HG02970 (cell line): Measurements from ENCODE around the gene NXN.
"Not testable (repeated sequence)": the region's sequence is repeated elsewhere in the genome, so short reads cannot be mapped to it uniquely, and the experiment has no call there.

ENCODE experiments used
- ATAC-seq: cut with Tn5 transposase; IDR thresholded peaks from one replicate; pipeline ENCODE4 v1.9.1; 2021; ENCODE audit warnings: mild to moderate bottlenecking, moderate library complexity, moderate number of reproducible peaks; ENCODE audit not compliant: unreplicated experiment, low FRiP score

Gene NXN

GRCh38 chr17:805886-806285 is 173.7 kb downstream of the NXN start:
- ATAC-seq: not testable (repeated sequence)

- ATAC-seq: no peak
Measured at GRCh38 chr17:804541-805435, 174.8 kb downstream of the NXN start.

DNA sequence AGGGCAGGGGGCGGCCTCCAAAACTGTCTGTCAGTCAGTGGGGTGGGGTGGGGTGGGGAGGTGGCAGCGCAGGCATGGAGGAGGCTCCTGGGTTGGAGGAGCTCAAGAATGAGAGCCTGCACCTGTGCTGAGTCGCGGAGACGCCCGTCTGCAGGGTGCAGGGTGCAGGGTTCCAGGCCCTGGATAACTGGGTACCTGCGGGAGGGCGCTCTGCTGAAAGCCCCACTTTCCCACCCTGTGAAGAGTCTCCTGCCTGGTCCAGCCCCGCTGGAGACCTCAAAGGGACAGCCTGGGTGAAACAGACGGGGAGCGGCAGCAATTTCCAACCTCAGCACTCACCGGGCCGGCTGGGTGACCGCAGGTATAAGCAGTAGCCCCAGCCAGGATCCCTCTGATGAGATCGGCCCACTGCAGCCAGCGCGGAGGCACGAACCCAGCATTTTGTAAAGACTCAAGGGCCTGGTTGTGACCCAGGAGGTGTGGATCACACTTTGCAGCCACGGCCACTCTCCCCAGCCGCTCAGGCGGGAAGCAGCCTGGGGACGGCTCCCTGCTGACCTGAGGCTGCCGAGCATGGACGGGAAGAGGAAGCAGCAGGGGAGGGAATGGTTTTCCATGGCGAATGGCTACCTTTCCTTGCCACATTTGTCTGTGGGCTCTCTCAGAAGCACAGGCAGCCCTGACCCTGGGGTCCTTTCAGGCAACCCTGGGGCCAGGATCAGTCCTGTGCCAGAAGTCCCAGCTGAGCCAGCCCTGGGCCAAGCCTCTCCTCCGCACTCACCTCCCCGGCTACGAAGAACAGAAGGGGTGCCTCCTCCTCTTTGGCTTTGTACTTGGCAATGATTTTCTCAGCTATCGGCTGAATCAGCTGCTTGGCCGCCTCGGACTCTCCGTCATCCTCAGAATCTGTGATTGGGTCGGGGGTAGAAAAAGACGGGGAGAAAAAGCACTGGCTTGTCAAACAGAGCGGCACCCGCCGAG is 176.4 kb downstream of the NXN start:
- ATAC-seq: no peak

GRCh38 chr17:802481-802880 is 177.1 kb downstream of the NXN start:
- no peak for ATAC-seq

- no peak for ATAC-seq
Measured at GRCh38 chr17:801660-802059, 177.9 kb downstream of the NXN start.

DNA sequence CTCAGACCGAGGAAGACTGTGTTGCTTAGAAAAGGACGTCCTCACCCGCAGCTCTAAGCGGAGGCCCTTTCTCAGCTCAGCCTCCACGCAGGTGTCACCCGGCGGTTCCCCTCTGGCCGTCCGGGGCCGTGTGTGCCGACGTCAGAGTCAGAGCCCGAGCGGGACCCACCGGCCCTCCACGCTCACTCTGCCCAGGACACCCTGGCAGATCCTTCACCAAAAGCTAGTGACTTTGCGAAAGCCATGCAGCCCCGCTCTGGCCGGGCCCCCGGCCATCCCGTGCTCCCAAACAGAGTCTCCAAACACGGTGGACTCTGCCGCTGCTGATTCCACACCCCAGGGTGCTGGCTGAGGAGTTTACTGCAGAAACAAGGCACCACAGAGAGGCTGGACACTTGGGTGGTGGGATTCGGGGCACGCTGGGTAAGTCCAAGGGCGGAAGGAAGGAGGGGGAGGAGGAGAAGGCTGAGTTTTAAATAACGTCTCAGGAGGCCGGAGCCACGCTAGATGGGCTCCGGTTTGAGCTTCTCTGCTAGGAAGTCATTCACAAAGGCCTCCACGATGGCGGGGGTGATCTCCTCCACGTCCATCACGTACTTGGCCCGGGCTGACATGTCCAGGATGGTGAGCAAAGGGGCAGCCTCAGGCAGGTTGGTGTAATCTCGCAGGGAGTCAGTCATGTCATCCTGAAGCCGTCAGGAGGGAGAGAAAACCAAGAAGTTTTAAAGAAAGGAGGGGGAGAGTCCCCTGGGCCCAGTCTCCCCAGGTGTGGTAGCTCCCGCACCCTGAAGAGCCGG is 178.9 kb downstream of the NXN start:
- ATAC-seq: no peak

- no peak for ATAC-seq
Measured at GRCh38 chr17:799261-799660, 180.3 kb downstream of the NXN start.

GRCh38 chr17:798246-798645 is 181.3 kb downstream of the NXN start:
- ATAC-seq: no peak

DNA sequence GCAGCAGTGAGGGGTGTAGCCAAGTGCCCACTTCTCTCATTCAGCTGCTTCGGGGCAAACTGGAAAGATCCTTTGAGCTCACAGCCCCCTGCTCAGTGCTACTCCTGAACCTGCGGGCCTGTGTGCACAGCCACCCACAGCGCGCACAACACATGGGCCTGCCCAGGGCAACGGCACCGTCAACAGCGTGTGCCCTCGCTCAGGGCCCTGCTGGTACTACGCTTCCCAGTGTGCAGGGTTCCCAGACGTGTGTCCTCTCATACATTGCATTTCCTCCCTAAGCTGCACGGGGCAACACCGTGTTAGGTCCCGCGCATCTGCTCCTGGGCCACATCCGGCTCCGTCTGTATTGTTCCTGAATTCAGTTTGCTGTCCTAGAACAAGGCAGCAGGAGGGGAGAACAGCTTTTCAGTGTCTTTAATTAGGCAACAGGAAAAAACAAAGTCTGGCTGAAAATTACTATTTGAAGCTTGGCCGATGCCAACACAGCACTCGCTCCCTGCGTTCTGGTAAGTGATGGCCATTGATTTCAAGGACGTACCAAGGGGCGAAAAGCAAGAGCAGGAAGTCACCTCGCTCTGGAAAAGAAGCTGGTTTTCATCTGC is 182.2 kb downstream of the NXN start:
- ATAC-seq: no peak

DNA sequence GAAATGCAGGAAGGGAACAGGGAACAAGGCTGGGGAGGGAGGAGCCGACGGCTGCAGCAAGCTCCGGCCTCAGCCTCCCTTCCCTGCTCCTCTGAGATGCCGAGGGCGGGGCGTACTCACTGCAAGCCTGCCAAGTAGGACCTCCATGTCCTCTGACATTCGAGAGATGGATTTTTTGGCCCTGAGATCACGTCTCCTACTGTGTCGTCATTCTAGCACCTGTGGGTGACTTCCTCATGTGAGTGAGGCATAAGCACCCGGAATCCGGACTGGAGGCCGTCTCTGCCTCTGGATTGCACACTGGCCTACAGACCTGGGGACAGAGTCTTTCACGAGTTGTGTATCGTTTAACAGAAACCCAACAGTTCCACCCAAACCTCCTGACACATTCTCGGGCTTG is 183.0 kb downstream of the NXN start:
- ATAC-seq: no peak

- ATAC-seq: no peak
Measured at GRCh38 chr17:795721-796120, 183.9 kb downstream of the NXN start.

GRCh38 chr17:795276-795675 is 184.3 kb downstream of the NXN start:
- no peak for ATAC-seq

GRCh38 chr17:794876-795275 is 184.7 kb downstream of the NXN start:
- no peak for ATAC-seq

GRCh38 chr17:792277-792676 is 187.3 kb downstream of the NXN start:
- ATAC-seq: no peak

DNA sequence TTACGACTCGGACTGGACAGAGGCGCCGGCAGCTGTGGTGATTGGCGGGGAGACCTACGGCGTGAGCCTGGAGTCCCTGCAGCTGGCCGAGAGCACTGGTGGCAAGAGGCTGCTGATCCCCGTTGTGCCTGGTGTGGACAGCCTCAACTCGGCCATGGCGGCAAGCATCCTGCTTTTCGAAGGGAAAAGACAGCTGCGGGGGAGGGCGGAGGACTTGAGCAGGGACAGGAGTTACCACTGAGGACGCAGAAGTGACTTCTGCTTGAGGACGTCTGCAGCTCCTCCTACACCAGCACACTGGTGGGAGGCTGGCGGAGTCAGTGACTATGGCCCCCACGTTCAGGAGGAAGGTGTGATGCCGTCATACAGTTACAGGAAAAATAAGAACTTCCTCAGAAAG is 187.7 kb downstream of the NXN start:
- ATAC-seq: no peak

GRCh38 chr17:790874-791247 is 188.7 kb downstream of the NXN start:
- not testable (repeated sequence) for ATAC-seq

DNA sequence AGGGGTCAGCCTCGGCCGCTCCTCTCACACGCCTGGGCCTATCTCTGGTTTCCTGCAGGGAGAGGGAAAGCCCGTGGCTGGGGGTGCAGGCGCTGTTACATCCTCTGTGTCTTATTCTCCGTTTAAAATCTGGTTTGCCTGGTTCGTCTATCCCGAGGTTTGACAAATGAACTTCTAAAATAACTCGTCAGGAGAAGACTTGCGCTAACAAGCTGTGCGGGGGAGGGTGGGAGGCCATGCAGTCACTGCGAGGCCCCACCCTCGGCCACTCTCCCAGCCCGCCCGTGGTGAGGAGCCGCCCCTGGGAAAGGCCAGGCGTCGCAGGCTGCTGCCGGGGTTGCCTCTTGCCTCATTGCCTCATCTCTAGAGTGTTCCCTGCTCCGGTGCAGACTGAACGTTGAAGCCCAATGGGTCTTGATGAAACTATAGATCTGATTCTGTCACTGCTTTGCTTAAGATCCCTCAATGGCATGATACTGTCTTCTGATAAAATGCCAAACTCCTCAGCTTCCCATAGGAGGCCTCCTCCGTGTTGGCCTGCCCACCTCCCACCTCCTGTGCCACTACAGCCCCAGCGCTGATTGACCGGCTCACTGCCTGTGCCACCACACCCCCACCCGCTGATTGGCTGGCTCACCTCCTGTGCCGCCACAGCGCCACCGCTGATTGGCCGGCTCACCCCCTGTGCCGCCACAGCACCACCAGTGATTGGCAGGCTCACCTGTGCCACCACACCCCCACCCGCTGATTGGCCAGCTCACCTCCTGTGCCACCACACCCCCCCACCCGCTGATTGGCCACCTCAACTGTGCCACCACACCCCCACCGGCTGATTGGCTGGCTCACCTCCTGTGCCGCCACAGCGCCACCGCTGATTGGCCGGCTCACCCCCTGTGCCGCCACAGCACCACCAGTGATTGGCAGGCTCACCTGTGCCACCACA is 189.4 kb downstream of the NXN start:
- ATAC-seq: not testable (repeated sequence)

DNA sequence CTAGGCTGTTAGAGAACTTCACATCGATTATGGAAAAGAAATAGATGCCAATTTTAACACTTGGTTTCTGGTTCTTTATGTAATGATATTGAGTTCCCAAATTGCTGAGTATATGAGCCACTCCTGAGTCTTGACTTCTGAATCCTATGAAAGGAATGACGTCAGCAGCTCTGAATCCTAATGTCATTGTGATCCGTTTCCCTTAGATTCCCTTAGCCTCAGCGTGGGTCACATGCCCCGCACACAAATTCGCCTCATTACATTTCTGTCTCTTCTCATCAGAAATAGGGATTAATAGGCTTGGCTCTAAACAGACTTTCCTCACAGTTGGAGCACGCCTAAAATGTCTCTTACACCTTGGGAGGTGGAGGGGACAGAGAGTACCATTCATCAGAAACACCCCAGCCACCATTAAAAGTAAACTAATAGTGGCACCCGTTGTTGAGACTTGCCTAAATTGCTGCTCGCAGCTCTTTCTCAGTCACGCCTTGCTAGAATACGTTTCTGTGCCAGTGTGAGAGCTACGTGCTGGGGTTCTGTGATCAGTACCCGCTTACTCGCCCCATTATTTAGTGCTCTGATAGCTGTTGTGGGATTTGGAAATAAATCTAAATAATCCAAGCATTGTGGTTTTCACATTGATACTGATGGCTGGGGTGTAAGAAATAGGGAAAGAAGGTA is 190.3 kb downstream of the NXN start:
- ATAC-seq: no peak
